NB4 (cell line): ENCODE results near the gene ACSL6.

Experiments used
- CTCF ChIP-seq: IDR thresholded peaks from one replicate; pipeline ENCODE4 v1.5.1; 2012; ENCODE audit warnings: low read depth, low read length
- MAX ChIP-seq: IDR thresholded peaks from 2 replicates; pipeline ENCODE4 v1.6.1; 2011; ENCODE audit warnings: low read depth, low read length
- MYC ChIP-seq: IDR thresholded peaks from 2 replicates; pipeline ENCODE4 v1.6.1; 2011; ENCODE audit warnings: low read depth, low read length

- TF ChIP-seq CTCF (no peak), MYC (peak; percentile 74), MAX (peak; percentile 82)
These were observed 44.6 kb upstream of the ACSL6 start for GRCh38 chr5:132055808-132056609.
